ENCODE data around the gene GGA3.

The GGA3 gene

GRCh38 chr17:75244133-75244866 lies 17.1 kb downstream of the GGA3 start:
- DNase-seq, result no peak

GRCh38 chr17:75242461-75243042 lies 18.9 kb downstream of the GGA3 start:
- no peak for DNase-seq

GRCh38 chr17:75241996-75242460 lies 19.4 kb downstream of the GGA3 start:
- no peak for DNase-seq

- DNase-seq, result no peak
Measured at GRCh38 chr17:75241502-75241901, 19.9 kb downstream of the GGA3 start.

- DNase-seq, result no peak
Measured at GRCh38 chr17:75241143-75241430, 20.3 kb downstream of the GGA3 start.

- peak; percentile 2 for DNase-seq
Measured at GRCh38 chr17:75240394-75241142, 20.8 kb downstream of the GGA3 start.

GRCh38 chr17:75239778-75240393 lies 21.5 kb downstream of the GGA3 start:
- DNase-seq, result no peak

- DNase-seq, result no peak
Measured at GRCh38 chr17:75239214-75239613, 22.2 kb downstream of the GGA3 start.

- peak; percentile 32 for DNase-seq
Measured at GRCh38 chr17:75238684-75239191, 22.7 kb downstream of the GGA3 start.

- no peak for DNase-seq
Measured at GRCh38 chr17:75238020-75238580, 23.3 kb downstream of the GGA3 start.

- DNase-seq, result no peak
Measured at GRCh38 chr17:75237100-75238014, 24.0 kb downstream of the GGA3 start.

GRCh38 chr17:75232786-75233185 lies 28.6 kb downstream of the GGA3 start:
- DNase-seq, result no peak

GRCh38 chr17:75231741-75232464 lies 29.5 kb downstream of the GGA3 start:
- no peak for DNase-seq

- no peak for DNase-seq
Measured at GRCh38 chr17:75231071-75231470, 30.3 kb downstream of the GGA3 start.

GRCh38 chr17:75228847-75229246 lies 32.6 kb downstream of the GGA3 start:
- no peak for DNase-seq

GRCh38 chr17:75228305-75228704 lies 33.1 kb downstream of the GGA3 start:
- no peak for DNase-seq

GRCh38 chr17:75227729-75228128 lies 33.7 kb downstream of the GGA3 start:
- DNase-seq, result no peak

GRCh38 chr17:75225016-75225415 lies 36.4 kb downstream of the GGA3 start:
- DNase-seq, result no peak

- no peak for DNase-seq
Measured at GRCh38 chr17:75219815-75220214, 41.6 kb downstream of the GGA3 start.

GRCh38 chr17:75218131-75218530 lies 43.3 kb downstream of the GGA3 start:
- no peak for DNase-seq

- no peak for DNase-seq
Measured at GRCh38 chr17:75209061-75209460, 52.3 kb downstream of the GGA3 start.
